OCI-LY1 (cell line): ENCODE data around the gene ETNK2.

Experiments
- H2AFZ ChIP-seq: fragments of 200-600 bp; sonication (generic), shearing (Covaris generic); 2 replicates; pipeline ENCODE4 v1.6.0; 2014; ENCODE audit warnings: antibody characterized with exemption, mild to moderate bottlenecking, low read length
- H3F3A ChIP-seq: fragments of 200-600 bp; sonication (generic), shearing (Covaris generic); 2 replicates; pipeline ENCODE4 v1.6.0; 2014; ENCODE audit warnings: mild to moderate bottlenecking, antibody characterized with exemption, low read length, moderate library complexity; ENCODE audit not compliant: insufficient read depth
- H3K27ac ChIP-seq: fragments of 200-600 bp; sonication (generic); 2 replicates; pipeline ENCODE4 v1.5.1; 2014; ENCODE audit warnings: low read length, mixed run types, mild to moderate bottlenecking, low read depth; ENCODE audit not compliant: poor library complexity, severe bottlenecking
- H3K27me3 ChIP-seq: fragments of 200-600 bp; sonication (generic); 2 replicates; pipeline ENCODE4 v1.6.0; 2014; ENCODE audit warnings: antibody characterized with exemption, mild to moderate bottlenecking, low read length, moderate library complexity; ENCODE audit not compliant: insufficient read depth
- H3K36me3 ChIP-seq: fragments of 200-600 bp; sonication (generic); 2 replicates; pipeline ENCODE4 v1.6.1; 2014; ENCODE audit warnings: mild to moderate bottlenecking, antibody characterized with exemption, low read length, moderate library complexity, mixed read lengths; ENCODE audit not compliant: insufficient read depth
- H3K4me1 ChIP-seq: fragments of 200-600 bp; sonication (generic); 2 replicates; pipeline ENCODE4 v1.5.1; 2014; ENCODE audit warnings: mild to moderate bottlenecking, low read length, moderate library complexity; ENCODE audit not compliant: insufficient read depth, severe bottlenecking
- H3K4me2 ChIP-seq: fragments of 200-600 bp; sonication (generic), shearing (Covaris generic); 2 replicates; pipeline ENCODE4 v1.6.1; 2014; ENCODE audit warnings: low read length
- H3K4me3 ChIP-seq: fragments of 200-600 bp; sonication (generic); 2 replicates; pipeline ENCODE4 v1.5.1; 2014; ENCODE audit warnings: low read length, low read depth, mild to moderate bottlenecking, mixed read lengths; ENCODE audit not compliant: poor library complexity, severe bottlenecking
- H3K79me2 ChIP-seq: fragments of 200-600 bp; shearing (Covaris generic); 2 replicates; pipeline ENCODE4 v1.6.1; 2016; ENCODE audit warnings: mixed run types, low read length, mixed read lengths; ENCODE audit not compliant: insufficient read depth
- H3K9ac ChIP-seq: fragments of 200-600 bp; sonication (generic), shearing (Covaris generic); 2 replicates; pipeline ENCODE4 v1.6.1; 2014; ENCODE audit warnings: mild to moderate bottlenecking, low read length, mixed read lengths
- H3K9me2 ChIP-seq: fragments of 200-600 bp; sonication (generic), shearing (Covaris generic); 2 replicates; pipeline ENCODE4 v1.6.1; 2014; ENCODE audit warnings: low read depth, mild to moderate bottlenecking, low read length, mixed read lengths
- H3K9me3 ChIP-seq: fragments of 200-600 bp; shearing (Covaris generic); 2 replicates; pipeline ENCODE4 v1.6.1; 2014; ENCODE audit warnings: low read length, mixed read lengths
- H4K20me1 ChIP-seq: fragments of 200-600 bp; sonication (generic), shearing (Covaris generic); 2 replicates; pipeline ENCODE4 v1.6.0; 2016; ENCODE audit warnings: mild to moderate bottlenecking, low read length; ENCODE audit not compliant: insufficient read depth
- EZH2 ChIP-seq: fragments of 200-600 bp; sonication (generic), shearing (Covaris generic); IDR thresholded peaks from 2 replicates; pipeline ENCODE4 v1.8.0; 2017; ENCODE audit warnings: borderline replicate concordance, mixed run types, mild to moderate bottlenecking, antibody characterized with exemption, low read length, moderate library complexity, mixed read lengths
- TF ChIP-seq, protein P1 (sequence below): fragments of 200-600 bp; sonication (generic), shearing (Covaris generic); IDR thresholded peaks from 2 replicates; pipeline ENCODE4 v1.5.1; 2017; ENCODE audit warnings: mild to moderate bottlenecking, antibody characterized with exemption, low read length, moderate library complexity, mixed read lengths

ETNK2 gene

DNA sequence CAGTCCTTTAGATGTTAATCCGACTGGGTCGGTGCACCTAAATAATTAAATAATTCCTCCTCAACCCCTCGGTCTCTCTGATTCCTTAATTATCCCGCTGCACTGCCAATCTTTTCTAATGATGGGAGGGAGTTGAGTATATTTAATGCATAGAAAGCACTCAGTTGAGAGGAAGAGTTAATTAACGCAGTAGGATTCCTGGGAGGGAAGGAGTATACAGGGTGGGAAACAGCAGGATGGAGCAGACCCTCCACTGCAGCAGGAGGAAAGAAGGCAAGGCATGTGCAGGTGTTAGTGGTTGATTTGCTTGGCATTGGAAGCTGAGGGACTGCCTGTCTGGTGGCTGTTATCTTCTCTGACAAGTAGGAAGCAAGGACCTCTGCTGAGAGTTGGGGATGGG, 24.2 kb upstream of the ETNK2 start:
- H3K4me1 ChIP-seq, result no peaks in the 10 kb centered on the region
- no peaks in the 10 kb centered on the region for H3F3A ChIP-seq
- no peak overlapping the region for H3K9ac ChIP-seq
- H3K9me2 ChIP-seq, result no peaks in the 10 kb centered on the region
- H3K27ac ChIP-seq, result no peak overlapping the region
- H4K20me1 ChIP-seq, result no peaks in the 10 kb centered on the region
- no peaks in the 10 kb centered on the region for H3K36me3 ChIP-seq
- no peak overlapping the region for H2AFZ ChIP-seq
- no peaks in the 10 kb centered on the region; the same call in 1 of the 2 replicates for H3K9me3 ChIP-seq
- H3K79me2 ChIP-seq, result no peaks in the 10 kb centered on the region
- no peak overlapping the region for H3K4me3 ChIP-seq
- no peak overlapping the region for H3K4me2 ChIP-seq
- no peak for TF ChIP-seq EZH2
- TF ChIP-seq, protein P1, sequence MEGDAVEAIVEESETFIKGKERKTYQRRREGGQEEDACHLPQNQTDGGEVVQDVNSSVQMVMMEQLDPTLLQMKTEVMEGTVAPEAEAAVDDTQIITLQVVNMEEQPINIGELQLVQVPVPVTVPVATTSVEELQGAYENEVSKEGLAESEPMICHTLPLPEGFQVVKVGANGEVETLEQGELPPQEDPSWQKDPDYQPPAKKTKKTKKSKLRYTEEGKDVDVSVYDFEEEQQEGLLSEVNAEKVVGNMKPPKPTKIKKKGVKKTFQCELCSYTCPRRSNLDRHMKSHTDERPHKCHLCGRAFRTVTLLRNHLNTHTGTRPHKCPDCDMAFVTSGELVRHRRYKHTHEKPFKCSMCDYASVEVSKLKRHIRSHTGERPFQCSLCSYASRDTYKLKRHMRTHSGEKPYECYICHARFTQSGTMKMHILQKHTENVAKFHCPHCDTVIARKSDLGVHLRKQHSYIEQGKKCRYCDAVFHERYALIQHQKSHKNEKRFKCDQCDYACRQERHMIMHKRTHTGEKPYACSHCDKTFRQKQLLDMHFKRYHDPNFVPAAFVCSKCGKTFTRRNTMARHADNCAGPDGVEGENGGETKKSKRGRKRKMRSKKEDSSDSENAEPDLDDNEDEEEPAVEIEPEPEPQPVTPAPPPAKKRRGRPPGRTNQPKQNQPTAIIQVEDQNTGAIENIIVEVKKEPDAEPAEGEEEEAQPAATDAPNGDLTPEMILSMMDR, result no peak
- H3K27me3 ChIP-seq, result no peaks in the 10 kb centered on the region

DNA sequence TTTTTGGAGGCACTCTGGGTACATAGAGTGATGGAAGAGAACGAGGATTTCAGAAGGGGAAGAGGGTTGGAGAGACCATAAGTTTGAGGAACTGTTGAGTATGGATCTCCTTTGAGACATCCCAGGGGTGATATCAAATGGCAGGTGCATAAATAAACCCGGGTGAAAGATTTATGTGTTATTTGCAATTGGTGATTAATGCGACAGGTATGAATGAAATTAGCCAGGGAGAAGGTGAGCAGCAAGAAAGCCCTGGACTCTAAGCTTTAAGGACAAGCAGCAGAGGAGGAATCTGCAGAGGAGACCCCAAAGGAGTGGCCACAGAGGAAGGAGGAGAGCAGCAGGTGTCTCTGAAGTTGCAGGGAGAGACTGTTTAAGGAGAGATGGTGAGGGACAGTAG, 23.1 kb upstream of the ETNK2 start:
- H3K4me3 ChIP-seq, result no peak overlapping the region
- H2AFZ ChIP-seq, result no peak overlapping the region
- peaks cover 10% of the 10 kb centered on the region; the same call in 1 of the 2 replicates for H3K9me3 ChIP-seq
- no peaks in the 10 kb centered on the region for H3K4me1 ChIP-seq
- no peaks in the 10 kb centered on the region for H4K20me1 ChIP-seq
- no peaks in the 10 kb centered on the region for H3K79me2 ChIP-seq
- no peak overlapping the region for H3K9ac ChIP-seq
- no peaks in the 10 kb centered on the region for H3K36me3 ChIP-seq
- no peak overlapping the region for H3K4me2 ChIP-seq
- TF ChIP-seq EZH2, result no peak
- TF ChIP-seq, protein P1, result no peak
- no peak overlapping the region for H3K27ac ChIP-seq
- H3F3A ChIP-seq, result no peaks in the 10 kb centered on the region
- H3K27me3 ChIP-seq, result no peaks in the 10 kb centered on the region
- no peaks in the 10 kb centered on the region for H3K9me2 ChIP-seq

DNA sequence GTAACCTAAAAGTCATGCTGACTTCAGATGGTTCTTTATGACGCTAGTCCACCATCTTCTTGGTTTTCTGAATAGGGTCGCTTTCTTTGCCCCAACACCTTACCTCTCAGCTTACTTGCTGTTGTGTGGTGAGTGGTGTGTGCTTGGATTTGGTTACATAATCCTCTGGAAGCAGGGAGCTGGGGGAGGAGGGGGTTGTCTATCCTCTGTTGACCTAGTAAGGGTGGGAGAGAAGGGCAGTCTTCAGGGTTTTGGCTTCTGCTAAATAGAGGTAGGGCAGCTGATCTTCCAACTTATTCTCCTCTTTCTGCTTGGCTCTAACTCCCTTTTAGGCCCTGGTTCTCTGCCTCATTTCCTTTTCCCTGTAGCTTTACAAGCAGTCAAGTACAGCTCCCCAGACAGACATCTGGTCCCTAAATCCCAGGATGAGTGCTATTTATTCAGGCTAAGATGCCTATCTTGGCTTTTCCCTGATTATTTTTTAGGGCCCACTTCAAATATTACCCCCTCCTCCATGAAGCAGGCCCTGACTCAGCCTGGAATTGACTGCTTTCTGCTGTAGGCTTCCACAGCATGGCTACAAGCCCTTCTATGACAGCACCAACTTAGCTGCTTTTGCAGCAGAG, 20.7 kb upstream of the ETNK2 start:
- H3K4me2 ChIP-seq, result no peak overlapping the region
- no peaks in the 10 kb centered on the region for H3K4me1 ChIP-seq
- no peaks in the 10 kb centered on the region for H3F3A ChIP-seq
- no peak overlapping the region for H3K27ac ChIP-seq
- H3K9me2 ChIP-seq, result no peaks in the 10 kb centered on the region
- no peaks in the 10 kb centered on the region for H3K27me3 ChIP-seq
- no peak for TF ChIP-seq EZH2
- TF ChIP-seq, protein P1, result no peak
- H3K9me3 ChIP-seq, result peaks cover 22% of the 10 kb centered on the region
- no peaks in the 10 kb centered on the region for H3K79me2 ChIP-seq
- H2AFZ ChIP-seq, result no peak overlapping the region
- H3K4me3 ChIP-seq, result no peak overlapping the region
- H4K20me1 ChIP-seq, result no peaks in the 10 kb centered on the region
- no peak overlapping the region for H3K9ac ChIP-seq
- no peaks in the 10 kb centered on the region for H3K36me3 ChIP-seq
